ENCODE results near the gene GAPVD1.

DNA sequence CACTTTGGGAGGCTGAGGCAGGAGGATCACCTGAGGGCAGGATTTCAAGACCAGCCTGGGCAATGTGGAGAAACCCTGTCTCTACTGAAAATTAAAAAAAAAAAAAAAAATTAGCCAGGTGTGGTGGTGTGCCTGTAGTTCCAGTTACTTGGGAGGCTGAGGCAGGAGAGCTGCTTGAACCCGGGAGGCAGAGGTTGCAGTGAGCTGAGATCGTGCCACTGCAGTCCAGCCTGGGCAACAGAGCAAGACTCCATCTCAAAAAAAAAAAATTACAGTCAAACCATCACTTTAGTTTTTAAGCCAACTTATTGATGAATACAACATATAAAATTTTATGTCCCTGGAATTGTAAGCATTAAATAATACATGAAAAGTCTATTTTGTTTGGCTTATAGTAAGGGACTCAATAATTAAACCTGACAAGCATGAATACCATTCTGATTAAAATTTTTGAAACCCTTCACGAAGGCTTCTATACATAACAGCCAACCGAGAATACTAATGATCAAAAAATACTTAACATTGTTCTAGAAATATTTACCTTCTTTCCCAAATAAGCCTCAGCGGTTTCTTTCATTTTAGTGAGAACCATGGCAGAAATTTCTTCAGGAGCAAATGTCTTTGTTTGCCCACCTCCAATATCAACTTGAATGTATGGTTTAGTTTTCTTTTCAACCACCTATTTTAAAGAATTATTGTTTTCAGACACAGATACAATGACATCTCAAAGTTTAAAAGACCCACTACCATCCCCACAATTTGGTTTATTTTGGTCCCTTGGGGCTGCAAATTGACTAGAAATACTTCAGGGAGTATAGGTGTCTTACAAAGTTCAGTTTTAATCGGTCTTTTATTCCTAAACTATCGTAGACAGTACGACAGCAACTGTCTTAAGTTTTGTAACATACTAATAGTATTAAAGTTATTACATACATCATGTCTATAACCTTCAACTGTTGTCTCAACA lies 21.7 kb upstream of the GAPVD1 start:
- no peak for TF ChIP-seq EZH2 (IDR thresholded peaks at IDR 0.05; ENCODE audit: borderline replicate concordance, low read depth, low read length, severe bottlenecking)
- TF ChIP-seq, protein P1, sequence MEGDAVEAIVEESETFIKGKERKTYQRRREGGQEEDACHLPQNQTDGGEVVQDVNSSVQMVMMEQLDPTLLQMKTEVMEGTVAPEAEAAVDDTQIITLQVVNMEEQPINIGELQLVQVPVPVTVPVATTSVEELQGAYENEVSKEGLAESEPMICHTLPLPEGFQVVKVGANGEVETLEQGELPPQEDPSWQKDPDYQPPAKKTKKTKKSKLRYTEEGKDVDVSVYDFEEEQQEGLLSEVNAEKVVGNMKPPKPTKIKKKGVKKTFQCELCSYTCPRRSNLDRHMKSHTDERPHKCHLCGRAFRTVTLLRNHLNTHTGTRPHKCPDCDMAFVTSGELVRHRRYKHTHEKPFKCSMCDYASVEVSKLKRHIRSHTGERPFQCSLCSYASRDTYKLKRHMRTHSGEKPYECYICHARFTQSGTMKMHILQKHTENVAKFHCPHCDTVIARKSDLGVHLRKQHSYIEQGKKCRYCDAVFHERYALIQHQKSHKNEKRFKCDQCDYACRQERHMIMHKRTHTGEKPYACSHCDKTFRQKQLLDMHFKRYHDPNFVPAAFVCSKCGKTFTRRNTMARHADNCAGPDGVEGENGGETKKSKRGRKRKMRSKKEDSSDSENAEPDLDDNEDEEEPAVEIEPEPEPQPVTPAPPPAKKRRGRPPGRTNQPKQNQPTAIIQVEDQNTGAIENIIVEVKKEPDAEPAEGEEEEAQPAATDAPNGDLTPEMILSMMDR (IDR thresholded peaks at IDR 0.05; ENCODE audit: borderline replicate concordance, extremely low read depth, low read length, poor library complexity, severe bottlenecking) = no peak

Measured in DND-41 (cell line).